HT-29 (cell line): ENCODE data around the gene IGFBP1. TPM values are rescaled to one million over a fixed set of nuclear protein-coding genes. Genes with fewer than 3 reads are reported as not detected.

Experiments
- DNase-seq: peaks from one replicate; pipeline ENCODE4 v3.0.0-alpha.2; 2015; ENCODE audit warnings: low spot score
- total RNA-seq: library from RNA; depleted of rRNA; stranded (reverse); fragments of >200 nt; shearing (Covaris generic); gene quantifications from 2 replicates; pipeline ENCODE4 v1.2.3, GENCODE V29; 2014

Gene IGFBP1
- total RNA-seq, 1 experiment from 2014 or later: not detected

DNA sequence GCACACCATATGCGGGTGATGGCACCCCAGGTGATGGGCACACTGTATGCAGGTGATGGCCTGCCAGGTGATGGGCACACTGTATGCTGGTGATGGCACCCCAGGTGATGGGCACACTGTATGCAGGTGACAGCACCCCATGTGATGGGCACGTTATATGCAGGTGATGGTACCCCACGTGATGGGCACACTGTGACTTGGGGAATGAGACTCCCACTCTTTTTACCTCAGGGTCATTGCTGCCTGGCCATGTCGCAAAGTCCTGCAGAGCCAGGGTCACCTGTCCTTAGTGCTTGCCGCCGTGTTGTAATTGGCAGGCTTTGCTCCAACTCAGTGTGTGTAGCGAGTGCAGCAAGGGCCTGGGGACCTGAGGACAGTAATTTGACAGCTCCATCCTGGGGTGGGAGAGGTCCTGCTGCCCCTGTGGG, 7.8 kb upstream of the IGFBP1 start:
- DNase-seq: no peak

DNA sequence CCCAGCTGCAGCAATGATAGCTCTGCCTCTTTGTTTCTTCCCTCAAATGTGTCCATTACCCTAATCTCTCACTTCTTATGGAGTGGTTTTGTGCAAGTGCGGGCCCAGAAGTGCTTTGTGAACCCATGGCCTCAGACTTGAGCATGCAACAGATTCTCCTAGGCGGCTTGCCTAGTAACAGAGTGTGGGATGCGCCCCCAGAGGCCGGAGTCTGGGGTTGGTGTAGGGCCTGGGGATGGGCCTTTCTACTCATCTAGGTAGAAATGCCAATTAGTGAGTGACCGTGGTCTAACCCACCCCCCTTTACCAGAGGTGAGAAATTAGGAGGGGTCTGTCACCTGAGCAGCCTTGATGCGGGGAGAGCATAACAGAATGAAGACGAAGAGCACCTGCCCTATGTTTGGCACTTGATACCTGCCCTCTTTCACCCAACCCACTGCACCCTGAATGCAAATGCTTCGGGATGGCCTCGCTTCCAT, 7.0 kb upstream of the IGFBP1 start:
- no peak for DNase-seq

- peak; percentile 47 for DNase-seq
Observed at GRCh38 chr7:45881759-45882464, 6.4 kb upstream of the IGFBP1 start.

GRCh38 chr7:45882465-45882810, 5.8 kb upstream of the IGFBP1 start:
- DNase-seq: no peak

GRCh38 chr7:45884136-45884535, 4.2 kb upstream of the IGFBP1 start:
- DNase-seq: no peak

- DNase-seq: peak; percentile 92
Observed at GRCh38 chr7:45885264-45885882, 2.9 kb upstream of the IGFBP1 start.

GRCh38 chr7:45886931-45887667, 1.2 kb upstream of the IGFBP1 start:
- peak; percentile 27 for DNase-seq

GRCh38 chr7:45888993-45889366, 692 bp downstream of the IGFBP1 start:
- DNase-seq: no peak

DNA sequence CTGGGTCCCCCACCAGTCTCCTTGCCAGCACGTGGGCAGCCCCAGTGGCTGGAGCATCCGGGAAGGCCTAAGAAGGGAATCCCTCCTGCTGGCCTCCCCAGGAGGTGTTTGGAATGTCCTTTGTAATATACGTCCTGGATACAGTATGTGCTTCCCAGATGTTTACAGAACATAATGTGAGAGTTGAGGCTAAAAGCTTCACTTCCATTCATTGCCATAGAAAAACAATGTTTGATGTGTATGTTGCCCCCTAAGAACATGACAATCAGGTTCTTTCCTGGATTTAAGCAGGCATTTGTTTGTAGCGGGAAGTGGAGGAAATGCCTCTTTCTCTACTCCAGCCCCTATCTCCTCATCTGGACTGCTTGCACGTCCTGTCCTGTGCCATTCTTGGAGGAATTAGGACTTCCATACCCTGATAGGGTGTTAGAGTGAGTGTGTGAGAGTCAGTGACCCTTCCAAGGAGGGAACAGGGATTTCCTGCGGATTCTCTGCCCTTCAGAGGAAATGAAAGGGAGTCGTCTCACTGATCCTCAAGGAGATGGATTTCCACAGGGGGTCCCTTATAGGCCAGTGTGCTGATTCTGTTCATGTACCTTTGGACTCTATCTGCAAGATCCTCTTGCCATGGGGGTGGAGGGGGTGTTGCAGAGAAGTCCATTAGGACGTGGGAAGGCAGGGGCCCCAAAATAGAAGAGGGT, 1.2 kb downstream of the IGFBP1 start:
- DNase-seq: no peak

DNA sequence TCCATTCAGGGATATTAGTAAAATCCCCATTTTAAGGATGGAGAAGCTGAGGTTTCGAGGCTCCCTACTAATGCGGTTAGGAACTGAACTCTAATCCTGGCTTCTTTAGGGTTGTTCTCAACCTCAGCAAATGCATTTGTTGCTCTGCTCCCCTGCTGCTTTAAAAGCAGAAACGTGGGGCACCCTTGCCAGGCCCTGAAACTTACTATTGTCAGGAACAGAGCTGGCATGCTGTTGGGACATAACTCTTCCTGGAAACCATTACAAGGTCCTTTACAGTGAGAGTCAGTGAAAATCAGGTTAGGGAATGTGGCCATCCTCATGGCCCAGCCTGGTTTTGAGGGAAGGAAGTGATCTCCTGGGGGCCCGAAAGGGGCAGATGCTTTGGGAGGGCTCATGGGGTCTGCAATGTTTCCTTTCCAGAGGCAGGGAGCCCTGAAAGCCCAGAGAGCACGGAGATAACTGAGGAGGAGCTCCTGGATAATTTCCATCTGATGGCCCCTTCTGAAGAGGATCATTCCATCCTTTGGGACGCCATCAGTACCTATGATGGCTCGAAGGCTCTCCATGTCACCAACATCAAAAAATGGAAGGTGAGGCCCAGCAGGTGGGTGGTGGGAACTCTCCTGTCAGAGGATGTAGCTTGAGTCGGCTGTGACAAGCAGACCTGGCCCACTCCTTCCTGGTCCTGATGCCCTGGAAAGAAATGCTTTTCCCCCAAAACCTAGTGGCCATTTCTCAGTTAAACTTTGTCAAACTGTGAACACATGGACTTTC, 2.0 kb downstream of the IGFBP1 start:
- DNase-seq: no peak

DNA sequence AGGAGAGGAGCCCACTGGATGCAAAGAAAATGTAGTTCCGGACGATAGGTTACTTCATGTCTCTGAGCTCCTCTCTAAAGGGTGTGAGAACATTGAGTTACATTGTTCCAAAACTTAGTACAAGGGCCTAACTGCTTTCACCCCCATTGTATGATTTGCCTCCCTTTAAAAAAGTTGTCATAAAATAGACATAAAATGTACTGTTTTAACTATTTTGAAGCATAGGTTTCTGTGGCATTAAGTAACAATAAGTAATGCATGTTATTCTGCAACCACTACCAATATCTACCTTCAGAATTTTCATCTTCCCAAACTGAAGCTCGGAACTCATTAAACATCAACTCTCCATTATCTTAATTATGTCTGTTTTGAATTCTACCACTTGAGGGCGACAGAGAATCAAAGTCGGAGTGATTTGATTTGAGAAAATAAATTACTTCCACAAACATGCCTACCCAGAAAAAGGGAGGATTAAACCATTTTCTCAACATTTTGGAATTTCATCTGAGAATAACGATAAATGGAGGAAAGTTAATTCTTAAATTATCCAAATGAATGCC, 2.7 kb downstream of the IGFBP1 start:
- peak; percentile 87 for DNase-seq

- no peak for DNase-seq
Observed at GRCh38 chr7:45891462-45892402, 3.4 kb downstream of the IGFBP1 start.

DNA sequence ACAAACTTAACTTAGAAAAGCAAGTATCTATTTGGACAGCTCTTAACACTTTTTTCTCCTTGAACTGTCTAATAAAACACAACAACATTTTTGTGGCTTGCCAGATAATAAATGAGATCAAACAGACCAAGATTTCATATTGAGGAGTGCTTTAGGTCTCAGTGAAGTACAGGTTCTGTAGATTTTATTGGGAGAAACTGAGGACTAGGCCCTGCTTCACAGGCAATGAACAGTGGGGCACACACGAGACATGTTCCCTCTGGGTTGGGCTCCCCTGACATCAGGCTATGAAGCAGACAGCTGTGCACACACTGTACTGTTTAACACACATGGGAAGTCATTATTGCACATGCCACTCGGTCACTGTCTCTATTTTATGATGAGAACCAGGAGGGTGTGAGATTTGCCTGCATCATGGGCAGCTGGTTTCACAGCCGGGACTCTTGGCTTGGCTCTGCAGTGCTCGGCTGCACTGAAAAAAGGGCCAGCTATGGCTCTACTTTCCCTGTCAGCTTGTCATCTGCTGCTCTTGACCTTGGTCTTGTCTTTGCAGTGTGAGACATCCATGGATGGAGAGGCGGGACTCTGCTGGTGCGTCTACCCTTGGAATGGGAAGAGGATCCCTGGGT, 4.2 kb downstream of the IGFBP1 start:
- no peak for DNase-seq

- no peak for DNase-seq
Observed at GRCh38 chr7:45893374-45893995, 5.2 kb downstream of the IGFBP1 start.

DNA sequence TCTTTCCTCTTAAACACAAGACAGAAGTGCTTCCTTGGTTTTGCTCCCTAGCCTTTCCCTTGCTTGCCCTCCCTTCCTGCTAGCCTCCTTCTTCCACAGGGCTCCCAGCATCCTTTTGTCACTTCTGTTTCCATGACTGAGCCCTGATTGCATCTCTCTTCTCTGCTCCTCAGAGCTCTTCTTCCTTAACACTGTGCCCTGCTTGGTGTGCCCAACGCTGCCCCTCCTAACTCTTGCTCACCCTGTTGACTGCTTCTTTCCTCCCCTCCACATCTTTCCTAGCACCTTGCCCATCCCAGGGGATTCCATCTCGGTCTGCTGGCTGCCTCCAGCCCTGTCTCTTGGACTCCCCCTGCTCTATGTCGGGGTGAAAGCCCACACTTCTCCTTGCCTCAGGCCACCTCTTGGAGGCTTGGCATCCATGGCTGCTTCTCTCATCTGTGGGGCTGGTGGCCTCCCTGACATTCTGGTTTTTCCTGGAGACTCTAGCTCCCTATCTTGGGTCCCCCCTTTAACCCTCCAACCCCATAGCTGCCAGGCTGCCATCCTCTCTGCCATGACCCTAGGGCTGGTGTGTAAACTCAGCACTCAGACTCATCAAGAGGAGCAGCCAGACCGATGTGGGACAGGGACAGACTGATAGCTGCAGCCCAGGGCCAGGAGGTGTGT, 5.8 kb downstream of the IGFBP1 start:
- no peak for DNase-seq

DNA sequence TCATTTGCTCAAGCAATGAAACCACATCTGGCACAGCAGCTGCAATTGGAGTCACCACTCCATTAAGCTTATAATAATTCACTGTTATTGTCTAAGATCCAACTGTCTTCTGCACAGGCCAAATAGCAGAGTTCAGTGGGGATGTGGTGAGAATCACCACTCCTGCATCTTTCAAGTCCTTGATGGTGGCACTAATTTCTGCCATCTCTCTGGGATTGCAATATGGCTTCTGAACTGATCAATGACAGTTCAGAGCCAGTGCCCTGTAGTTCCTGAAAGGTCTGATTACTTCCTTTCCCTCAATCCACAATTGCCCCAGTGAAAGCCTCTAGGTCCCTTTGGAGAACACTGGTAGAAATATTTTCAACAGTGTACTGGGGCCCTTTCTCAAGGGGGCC, 6.4 kb downstream of the IGFBP1 start:
- DNase-seq: no peak

DNA sequence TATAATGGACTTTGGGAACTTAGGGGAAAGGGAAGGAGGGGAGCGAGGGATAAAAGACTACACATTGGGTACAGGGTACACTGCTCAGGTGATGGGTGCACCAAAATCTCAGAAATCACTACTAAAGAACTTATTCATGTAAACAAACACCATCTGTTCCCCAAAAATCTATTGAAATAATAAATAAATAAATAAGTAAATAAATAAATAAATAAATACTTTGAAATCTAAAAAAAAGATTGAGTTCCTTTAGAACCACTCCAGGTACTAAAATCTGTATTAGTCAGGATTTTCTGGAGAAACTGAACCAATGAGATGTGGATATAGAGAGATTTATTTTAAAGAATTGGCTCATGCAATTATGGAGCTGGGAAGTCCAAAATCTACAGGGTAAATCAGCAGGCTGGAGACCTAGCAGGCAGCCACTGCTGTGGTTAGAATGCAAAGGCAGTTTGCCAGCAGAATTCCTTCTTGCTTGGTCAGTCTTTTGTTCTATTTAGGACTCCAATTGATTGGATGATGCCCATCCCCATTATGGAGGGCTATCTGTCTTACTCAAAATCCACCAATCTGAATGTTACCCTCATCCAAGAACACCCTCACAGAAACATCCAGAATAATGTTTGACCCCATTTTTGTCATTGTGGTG, 8.9 kb downstream of the IGFBP1 start:
- DNase-seq: no peak

- no peak for DNase-seq
Observed at GRCh38 chr7:45898222-45898621, 9.9 kb downstream of the IGFBP1 start.
